HG02870 (cell line): ENCODE results near the gene TATDN3.
"Not testable (repeated sequence)": the region's sequence is repeated elsewhere in the genome, so short reads cannot be mapped to it uniquely, and the experiment has no call there.

Source experiments
- ATAC-seq: cut with Tn5 transposase; IDR thresholded peaks from one replicate; pipeline ENCODE4 v1.9.1; 2021; ENCODE audit warnings: mild to moderate bottlenecking, moderate library complexity; ENCODE audit not compliant: unreplicated experiment

TATDN3 gene

DNA sequence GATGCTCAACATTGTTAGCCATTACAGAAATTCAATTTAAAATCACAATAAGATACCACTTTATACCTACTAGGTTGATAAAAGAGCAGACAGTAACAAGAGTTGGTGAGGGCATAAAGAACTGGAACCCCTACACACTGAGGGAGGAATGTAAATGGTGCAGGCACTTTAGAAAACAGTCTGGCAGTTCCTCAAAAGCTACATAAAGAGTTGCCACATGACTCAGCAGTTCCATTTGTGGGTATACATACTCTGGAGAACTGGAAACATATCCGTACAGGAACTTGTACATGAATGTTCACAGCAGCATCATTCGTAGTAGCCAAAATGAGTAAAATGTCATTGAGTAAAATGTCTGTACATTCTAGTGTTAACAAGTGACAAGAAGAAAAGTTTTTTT lies 17.1 kb upstream of the TATDN3 start:
- ATAC-seq: no peak

DNA sequence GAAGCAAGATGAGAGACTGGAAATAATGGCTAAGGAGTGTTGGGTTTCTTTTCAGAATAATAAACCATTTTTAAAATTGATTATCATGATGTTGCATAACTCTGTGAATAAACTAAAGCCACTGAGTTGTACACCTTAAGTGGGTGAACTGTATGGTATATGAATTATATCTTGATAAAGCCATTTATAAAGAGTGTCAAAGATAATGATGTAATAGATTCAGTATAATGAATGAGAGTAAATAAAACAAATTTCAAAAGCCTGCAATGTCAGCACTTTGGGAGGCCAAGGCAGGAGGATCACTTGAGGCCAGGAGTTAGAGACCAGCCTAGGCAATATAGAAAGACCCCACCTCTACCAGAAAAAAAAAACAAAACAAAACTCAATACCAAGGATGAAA lies 16.5 kb upstream of the TATDN3 start:
- ATAC-seq: no peak

DNA sequence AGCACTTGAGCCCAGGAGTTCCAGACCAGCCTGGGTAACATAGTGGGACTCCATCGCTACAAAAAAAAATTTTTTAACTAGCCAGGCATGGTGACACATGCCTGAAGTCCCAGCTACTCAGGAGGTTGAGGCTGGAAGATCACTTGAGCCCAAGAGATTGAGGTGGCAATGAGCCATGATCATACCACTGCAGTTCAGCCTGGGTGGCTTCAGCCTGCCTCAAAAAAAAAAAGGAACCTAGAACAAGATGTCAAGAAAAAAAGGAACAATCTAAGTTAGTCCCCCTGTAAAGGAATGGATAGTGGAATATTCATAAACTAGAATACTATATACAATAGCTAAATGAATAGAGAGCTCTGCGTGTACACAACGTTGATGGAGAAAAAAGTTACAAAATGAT lies 14.5 kb upstream of the TATDN3 start:
- no peak for ATAC-seq

- ATAC-seq: not testable (repeated sequence)
These were observed 12.6 kb upstream of the TATDN3 start for GRCh38 chr1:212779086-212779485.

DNA sequence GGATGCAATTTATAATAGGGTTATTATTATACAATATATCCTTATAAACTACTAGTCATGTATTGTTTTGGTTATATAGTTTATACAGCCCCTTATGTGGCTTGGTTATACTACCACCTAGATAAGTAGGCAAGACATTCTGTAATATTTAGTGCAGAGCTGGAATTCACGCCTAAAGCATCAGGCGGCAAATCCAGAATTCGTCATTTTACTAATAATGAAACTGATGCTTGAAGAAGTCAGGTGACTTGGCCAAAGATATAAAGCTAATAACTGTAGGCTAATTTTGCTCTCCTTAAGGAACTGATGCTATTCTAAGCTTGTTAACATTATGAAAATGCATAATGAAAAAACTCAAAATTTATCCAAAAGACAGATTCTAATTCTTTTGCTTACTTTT lies 10.9 kb upstream of the TATDN3 start:
- ATAC-seq: no peak

DNA sequence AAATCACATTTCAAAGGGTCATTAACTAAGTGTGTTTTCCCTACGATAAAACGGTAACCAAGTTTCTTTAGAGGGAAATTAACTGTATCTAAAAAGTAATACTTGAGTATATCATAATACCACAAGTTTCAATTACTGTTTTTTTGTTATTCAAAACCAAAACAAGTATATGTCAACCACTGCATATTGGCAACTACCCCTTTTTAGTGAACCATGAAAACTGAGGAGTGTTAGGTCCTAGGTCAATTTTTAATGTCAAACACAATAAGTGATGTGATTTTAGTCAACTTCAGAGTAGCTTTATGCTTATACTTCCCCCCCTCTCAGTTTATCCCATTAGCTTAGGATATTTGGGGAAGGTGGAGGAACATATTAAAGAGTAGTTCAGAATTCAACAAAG lies 10.5 kb upstream of the TATDN3 start:
- ATAC-seq: no peak

DNA sequence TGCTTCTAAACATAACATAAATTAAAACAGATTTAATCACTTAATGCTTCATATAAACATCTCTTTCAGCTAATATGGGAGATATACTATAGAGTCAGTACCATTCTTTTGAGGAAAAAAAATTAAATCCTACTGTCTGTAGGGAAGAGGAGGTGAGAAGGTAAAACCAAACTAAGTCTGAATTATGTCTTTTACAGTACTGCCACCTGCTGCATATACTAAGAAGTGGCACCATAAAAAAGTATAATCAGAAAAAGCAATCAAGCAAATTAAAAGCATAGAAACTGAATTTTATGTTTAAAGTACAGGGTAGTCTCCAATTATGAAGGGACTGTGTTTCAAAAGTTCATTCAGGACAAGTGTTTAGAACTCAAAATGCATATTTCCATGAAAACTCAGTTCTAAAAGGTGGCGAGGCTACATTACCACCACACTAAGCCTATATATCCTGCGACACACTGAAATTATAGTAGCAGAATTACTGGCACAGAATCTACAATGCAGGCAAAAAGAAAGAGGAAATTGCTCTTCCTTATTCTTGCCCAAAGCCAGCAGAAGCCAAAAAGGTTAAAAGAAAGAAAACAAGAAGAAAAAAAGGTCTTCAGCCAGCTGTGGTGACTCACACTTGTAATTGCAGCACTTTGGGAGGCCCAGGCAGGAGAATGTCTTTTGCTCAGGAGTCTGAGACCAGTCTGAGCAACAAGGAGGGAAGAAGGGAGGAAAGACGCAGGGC lies 9.1 kb upstream of the TATDN3 start:
- ATAC-seq: no peak

DNA sequence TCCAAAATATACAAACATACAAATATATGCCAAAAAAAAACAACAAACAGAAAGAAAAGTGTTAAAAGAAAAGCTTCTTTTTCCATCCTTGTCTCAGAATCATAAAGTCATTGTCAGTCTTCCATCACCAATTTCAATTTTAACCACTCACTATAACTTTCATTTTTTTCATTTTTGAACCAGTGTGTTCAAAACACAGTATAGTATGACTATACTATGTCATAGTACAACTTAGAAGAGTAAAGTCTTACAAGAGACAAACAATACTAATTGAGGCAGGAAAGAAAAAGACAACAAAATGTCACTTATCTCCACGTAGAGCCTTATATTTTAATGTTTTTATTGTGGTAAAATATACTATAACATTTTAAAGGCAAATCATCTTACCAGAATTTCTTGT lies 7.7 kb upstream of the TATDN3 start:
- ATAC-seq: no peak

DNA sequence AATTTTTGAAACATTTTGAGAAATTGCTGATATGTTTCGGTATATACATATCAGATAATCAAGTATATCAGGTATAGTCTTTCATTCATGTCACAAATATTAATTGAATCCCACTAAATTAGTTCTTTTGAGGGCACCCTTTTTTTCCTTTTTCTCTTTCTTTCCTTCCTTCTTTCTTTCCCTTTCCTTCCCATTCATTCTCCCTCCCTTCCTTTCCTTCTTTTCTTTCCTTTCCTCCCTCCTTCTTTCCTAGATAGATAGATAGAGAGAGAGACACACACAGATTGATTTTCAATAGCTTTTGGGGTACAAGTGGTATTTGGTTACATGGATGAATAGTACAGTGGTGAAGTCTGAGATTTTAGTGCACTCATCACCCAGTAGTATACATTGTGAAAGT lies 5.8 kb upstream of the TATDN3 start:
- ATAC-seq: no peak

DNA sequence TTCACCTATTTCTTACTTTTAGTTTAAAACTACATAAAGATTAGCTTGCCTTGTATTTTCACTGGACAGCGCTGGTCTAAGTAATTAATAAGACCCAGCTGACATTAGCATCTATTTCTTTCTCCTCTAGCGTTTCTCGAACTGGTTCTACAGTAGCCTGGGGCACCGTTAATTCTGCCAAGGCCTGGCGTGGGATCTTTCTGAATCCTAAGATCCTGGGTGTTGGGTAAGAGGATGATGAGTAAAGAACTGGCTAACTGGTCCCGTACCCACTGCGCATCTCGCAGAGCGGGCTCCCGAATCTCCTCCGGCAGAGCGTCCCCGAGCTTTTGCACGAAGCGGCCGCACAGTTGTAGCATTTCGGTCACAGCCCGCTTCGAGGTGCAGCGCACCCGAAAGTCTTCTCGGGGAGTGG lies 426 bp upstream of the TATDN3 start:
- ATAC-seq: peak; percentile 10

GRCh38 chr1:212792396-212792908 lies 758 bp downstream of the TATDN3 start:
- ATAC-seq: no peak

GRCh38 chr1:212794561-212795014 lies 2.9 kb downstream of the TATDN3 start:
- ATAC-seq: peak; percentile 91

DNA sequence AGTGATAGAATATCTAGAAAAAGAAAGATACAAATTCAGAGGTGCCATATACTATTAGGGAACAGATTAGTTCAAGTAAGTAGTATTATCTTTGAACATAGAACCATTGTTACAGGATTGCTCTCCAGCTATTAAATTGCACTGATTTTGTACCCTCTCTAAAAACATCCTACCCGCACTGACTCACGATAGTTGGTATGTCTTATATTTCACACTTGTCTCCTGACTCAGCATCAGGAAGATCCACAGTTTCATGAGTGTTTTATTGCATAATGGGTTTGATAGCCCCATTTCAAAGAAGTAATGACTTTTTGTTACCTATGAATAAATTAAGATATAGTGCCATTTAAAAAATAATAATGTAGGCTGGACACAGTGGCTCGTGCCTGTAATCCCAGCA lies 6.0 kb downstream of the TATDN3 start:
- ATAC-seq: no peak

- ATAC-seq: no peak
These were observed 14.1 kb downstream of the TATDN3 start for GRCh38 chr1:212805767-212806166.

- no peak for ATAC-seq
These were observed 23.0 kb downstream of the TATDN3 start for GRCh38 chr1:212814537-212815334.

DNA sequence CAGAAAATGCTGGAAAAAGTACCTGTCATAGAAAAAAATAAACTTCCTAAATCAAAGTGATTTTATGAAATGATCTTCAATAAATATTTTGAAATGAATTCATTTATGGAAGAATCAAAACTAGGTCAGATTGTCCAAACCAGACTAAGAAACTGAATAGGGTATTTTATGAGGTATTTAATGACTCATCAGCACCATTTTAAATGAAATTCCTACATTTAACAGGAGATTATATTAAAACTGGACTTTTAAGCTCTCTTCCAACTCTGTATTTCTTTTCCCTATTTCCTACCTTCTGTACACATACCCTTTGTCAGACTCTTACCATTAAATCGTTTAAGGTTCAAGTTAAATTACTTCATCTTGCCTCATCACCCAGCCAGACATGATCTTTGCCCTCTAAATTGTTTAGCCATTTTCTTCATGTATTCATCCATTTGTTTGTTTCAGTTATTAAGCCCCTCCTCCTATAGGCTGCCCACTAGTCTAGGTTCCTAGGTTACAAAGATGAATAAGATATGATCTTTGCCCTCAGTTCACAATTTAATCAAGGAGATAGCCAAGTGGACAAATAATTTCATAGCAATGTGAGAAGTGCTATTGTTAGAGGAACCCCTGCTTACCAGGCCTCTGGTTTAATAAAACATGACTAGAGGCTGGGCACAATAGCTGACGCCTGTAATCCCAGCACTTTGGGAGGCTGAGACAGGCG lies 25.0 kb downstream of the TATDN3 start:
- no peak for ATAC-seq

GRCh38 chr1:212819726-212820125 lies 28.0 kb downstream of the TATDN3 start:
- peak; percentile 76 for ATAC-seq

DNA sequence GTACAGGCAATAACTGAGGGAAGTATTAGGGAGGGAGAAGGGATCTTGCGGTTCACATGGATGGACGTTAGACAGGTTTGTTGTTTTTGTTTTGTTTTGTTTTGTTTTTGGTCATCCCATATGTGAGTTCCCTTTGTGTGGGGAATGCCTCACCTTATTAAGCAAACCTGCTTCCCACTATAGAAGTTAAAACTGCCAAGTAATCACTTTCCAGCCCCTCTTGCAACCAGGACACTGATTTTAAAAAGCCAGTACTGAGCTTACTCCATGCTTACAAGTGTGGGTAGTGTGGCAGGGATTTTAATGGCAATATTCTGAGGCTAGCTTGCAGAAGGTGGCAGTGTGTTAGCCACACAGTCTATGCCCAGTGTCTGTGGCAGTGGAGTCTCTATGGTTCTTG lies 29.3 kb downstream of the TATDN3 start:
- no peak for ATAC-seq

DNA sequence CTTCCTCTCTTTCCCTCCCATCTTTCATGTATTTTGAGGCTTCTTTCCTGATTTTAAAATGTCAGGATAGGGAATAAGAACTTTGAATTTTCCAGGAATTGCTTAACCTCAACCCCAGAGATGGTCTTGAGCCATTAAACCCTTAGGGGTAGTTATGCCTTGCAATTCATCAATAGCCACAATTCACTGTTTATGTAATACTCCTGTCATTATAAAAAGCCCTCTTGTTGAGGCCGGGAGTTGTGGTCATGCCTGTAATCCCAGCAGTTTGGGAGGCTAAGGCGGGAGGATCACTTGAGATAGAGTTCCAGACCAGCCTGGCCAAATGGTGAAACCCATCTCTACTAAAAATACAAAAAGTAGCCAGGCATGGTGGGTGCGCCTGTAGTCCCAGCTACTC lies 31.3 kb downstream of the TATDN3 start:
- no peak for ATAC-seq

DNA sequence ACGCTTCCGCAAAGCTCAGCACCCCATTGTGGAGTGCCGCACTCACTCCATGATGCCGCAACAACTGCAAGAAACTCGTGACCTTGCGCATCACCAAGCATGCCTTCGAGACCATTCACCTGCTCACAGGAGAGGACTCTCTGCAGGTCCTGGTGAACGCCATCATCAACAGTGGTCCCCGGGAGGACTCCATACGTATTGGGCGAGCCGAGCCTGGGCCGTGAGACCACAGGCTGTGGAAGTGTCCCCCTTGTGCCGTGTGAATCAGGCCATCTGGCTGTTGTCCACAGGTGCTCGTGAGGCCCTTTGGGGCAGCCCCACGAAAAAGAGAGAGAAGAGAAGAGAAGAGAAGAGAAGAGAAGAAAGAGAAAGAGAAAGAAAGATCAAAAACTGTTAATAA lies 32.5 kb downstream of the TATDN3 start:
- no peak for ATAC-seq

DNA sequence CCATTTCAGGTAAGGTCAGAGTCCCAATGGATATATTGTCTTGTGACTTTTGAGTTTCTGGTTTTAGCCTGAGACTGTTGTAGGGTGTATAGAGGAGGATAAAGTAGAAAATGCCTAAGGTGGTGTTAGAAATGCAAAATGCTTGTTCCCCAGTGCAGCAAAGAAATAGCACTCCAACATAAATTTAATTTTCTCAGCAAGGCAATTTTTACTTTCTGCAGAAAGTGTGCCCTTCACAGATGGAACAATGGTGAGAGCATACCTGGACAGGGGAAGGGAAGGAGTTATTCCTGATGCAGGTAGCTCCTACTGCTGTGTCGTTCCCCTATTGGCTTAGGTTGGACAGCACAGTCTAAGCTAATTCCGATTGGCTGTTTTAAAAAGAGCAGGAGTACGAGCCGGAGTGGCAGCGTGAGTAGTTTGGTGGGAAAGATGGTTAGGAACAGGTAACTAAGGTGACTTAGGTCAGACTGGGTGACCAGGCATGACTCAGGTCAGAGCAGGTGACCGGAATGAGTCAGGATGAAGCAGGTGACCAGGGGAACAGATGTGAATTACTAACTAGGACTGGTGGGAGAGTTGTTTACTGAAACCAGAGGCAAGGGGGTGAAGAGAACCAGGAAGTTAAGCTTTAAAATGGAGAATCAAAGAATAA lies 34.2 kb downstream of the TATDN3 start:
- ATAC-seq: no peak
